Cardiac septum (tissue), 1 donor: ENCODE data around the gene METTL3. TPM values are rescaled to one million over a fixed set of nuclear protein-coding genes. Genes with fewer than 3 reads are reported as not detected.
"Not testable (repeated sequence)": the region's sequence is repeated elsewhere in the genome, so short reads cannot be mapped to it uniquely, and the experiment has no call there.

Experiments used
- DNase-seq: peaks from one replicate; pipeline ENCODE4 v3.0.0-alpha.2; 2020; ENCODE audit warnings: low spot score
- intact Hi-C: fragments of 100-400 bp; cut with DNase I; formaldehyde crosslinking; loops from one replicate; pipeline ENCODE4 v1.14.0; 2022
- long read RNA-seq: library from polyadenylated mRNA; unstranded; transcript quantifications from one replicate; pipeline ENCODE4 v2.0.0, GENCODE V29; 2021
- total RNA-seq: library from RNA; stranded (reverse); fragmentation: NEBNext Ultra II Directional; extraction: Animal tissue kit (Norgen Biotek cat#: 25700); gene quantifications from one replicate; pipeline ENCODE4 v1.2.1, GENCODE V29; 2021
- donor health status: DM: no; HTN: no; CAD: no.

Gene METTL3
- total RNA-seq = 28.1 TPM
- long read RNA-seq, transcript METTL3-201 (11 exons, 2,015 nt) = major isoform, 28 of 55 reads
- long read RNA-seq, partial matches to known transcripts = 6 of 55 reads
- long read RNA-seq, other reads (novel, unspliced or antisense) = 19 of 55 reads

DNA sequence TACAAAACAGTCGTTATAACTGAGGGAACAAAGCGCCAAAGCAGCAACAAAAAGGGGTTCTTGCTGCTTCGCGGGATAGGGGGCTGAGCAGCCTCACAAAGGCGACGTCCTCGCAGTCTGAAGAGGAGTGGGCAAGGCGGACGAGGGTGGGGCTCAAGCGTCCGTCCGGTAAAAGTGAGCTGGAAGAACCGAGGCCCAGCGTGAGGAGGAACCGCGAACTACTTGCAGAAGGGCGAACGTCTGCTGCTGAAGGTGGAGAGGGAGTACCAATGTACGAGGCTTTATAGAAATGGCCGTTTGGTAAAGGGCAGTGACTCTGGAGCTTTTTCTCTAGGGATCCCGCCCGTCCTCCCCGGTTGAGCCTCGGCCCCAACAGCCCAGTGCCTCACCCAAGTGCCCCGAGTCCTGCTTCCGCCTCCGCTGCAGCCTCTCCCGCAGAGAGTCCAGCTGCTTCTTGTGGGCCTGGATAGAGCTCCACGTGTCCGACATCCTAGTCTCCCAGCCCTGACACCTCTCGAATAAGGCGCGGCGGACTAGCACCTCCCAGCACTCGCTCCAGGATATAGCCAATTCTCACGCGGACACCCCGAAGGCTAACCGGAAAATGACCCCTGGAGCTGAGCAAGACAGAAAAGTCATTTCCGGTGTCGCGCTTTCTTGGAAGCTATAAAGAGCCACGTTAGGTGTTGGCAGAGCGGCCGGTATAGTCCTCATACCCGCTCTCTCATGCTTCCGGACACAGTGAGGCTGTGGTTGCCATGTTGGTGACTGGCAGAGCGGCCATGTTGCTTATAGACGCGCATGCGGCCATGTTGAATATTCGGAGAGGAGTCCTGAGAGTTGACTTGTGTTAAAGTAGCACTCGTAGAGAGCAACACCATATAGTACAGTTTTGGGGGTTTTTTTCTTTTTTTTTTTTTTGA is at the start of gene METTL3:
TSS of gene METTL3 (minus strand) at position 606 of the 923 bp plus-strand sequence. CDS start at position 489, 117 bp downstream.
- peak; percentile 98 for DNase-seq

DNA sequence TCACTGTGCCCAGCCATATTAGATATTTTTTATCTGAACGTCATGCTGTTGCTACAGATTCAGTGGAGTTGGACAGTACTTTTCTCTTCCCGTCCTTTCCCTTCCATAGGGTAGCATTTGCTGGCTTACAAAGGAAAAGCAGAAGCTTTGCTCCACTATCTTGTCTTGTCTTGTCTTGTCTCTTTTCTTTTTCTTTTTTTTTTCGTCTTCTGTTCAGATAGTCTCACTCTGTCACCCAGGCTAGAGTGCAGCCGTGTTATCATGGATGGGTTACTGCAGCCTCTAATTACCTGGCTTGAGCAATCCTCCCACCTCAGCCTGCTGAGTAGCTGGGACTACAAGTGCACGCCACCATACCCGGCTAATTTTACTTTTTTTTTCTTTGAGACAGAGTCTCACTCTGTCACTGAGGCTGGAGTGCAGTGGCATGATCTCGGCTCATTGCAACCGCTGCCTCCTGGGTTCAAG is 47.6 kb upstream of the METTL3 start:
- intact Hi-C loops = loop anchor here (5.0 kb wide), 1 partner anchor 56 kb away; no protein-coding TSS in a partner anchor
- DNase-seq = no peak

More for the DNA sequence above, at the start of gene METTL3:
- intact Hi-C loops = loop anchor here (5.0 kb wide), 1 partner anchor 34 kb away; the partner anchor contains the start of genes RAB2B and TOX4

DNA sequence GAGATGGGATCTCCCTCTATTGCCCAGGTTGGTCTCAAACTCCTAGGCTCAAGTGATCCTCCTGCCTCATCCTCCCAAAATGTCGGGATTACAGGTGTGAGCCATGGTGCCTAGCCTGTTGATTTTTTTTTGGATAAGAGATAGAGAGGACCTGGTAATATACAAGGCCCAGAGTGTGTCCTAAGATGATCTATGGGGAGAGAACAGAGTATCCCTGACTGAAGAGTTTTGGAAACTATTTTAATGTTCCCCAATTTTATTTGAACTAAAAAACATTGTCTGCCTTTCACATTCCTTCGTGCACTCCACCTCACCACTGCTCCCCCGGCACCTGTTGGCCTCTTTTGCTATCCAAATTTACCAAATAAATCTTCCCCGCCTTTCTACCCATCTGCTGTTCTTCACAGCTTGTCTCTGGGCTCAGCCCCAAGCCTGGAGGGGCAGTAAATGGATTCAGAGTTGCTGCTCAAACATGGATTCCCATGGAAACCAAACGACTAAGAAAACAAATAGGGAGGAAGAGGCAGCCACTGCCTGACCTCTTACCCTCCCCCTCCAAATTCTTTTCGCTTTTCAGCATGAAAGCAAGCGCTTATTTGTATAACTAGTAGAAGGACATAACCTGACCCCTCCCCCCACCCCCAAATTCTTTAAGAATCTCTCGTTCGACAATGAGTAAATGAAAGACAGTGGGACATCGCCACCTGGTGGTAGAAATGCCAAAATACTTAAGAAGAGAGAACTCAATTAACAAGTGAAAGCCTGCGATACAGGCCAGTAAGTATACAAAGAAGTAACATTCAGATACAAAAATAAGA is 46.2 kb upstream of the METTL3 start:
- no peak for DNase-seq
- intact Hi-C loops = loop anchor here (2.0 to 5.0 kb wide), 2 partner anchors 55 to 100 kb away; partner anchors contain the start of gene CHD8

DNA sequence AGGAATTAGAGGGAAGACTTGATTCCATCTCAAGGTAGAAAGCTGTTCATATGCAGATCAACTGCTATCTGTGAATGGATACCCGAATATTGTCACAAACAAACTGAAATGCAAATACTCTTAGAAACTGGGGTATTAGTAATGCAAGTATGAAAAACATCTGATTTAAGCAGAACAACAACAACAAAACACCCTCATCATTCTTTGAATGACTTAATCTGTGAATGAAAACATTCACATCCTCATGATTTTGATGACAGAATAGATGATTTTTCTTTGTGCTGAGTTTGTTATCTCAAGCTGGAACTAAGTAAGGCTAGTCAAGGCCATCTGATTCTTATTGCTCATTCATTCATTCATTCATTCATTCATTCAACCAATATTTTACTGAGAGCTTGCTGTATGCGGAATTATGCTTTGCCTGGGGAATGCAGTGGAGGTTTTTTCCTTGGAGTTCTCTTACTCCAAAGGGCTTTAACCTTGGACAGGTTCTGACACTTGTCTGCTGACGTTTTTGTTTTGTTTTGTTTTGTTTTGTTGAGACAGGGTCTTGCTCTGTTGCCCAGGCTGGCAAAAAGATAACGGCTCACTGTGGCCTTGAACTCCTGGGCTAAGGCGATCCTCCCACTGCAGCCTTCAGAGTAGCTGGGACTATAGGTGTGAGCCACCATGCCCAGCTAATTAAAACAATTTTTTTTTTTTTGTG is 45.4 kb upstream of the METTL3 start:
- DNase-seq = no peak
- intact Hi-C loops = loop anchor here (2.0 to 5.0 kb wide), 2 partner anchors 54 to 100 kb away; partner anchors contain the start of gene CHD8

DNA sequence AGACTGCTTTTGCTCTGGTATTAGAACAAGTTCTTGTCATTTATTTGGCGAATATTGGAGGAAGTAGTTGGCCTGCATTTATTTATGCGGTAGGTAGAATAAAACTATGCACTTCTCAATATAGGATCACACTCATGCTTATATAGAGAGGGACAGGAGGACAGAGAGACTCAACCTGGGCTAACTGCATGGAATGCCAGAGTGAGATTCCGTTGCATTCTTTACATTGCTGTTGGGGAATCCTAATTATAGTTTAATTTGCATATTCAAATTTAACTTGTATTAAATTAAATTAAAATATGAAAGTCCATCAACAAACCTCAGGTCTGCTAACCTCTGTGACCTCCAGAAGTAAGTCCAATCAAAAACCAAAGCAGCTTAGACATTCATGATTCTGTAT is 42.1 kb upstream of the METTL3 start:
- DNase-seq = no peak
- intact Hi-C loops = no loop called here

DNA sequence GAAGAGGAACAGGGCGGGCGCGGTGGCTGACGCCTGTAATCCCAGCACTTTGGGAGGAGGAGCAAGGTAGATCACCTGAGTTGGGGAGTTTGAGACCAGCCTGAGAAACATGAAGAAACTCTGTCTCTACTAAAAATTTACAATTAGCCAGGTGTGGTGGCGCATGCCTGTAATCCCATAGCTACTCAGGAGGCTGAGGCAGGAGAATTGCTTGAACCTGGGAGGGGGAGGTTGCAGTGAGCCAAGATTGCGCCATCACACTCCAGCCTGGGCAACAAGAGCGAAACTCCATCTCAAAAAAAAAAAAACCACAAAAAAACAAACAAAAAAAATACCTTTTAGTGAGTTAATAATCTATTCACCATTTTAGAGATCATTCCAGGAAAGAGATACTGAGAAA is 33.4 kb upstream of the METTL3 start:
- DNase-seq, intact Hi-C loops: not testable (repeated sequence)

DNA sequence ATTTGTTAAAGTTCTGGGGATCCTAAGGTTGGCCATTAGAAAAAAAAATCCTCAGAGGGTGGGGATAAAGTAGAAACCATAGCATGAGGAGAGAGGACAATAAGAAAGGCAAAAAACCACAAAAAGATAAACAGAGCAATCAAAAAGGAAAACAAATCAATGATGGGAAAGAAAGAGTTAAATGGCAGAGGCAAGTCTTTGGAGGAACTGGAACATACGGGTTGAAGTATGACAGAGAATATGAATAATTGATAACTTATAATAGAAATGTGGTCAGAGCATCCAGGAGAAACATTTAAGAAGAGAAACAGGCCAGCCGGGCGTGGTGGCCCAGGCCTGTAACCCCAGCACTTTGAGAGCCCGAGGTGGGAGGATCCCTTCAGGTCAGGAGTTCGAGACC is 32.8 kb upstream of the METTL3 start:
- intact Hi-C loops = no loop called here
- DNase-seq = no peak

DNA sequence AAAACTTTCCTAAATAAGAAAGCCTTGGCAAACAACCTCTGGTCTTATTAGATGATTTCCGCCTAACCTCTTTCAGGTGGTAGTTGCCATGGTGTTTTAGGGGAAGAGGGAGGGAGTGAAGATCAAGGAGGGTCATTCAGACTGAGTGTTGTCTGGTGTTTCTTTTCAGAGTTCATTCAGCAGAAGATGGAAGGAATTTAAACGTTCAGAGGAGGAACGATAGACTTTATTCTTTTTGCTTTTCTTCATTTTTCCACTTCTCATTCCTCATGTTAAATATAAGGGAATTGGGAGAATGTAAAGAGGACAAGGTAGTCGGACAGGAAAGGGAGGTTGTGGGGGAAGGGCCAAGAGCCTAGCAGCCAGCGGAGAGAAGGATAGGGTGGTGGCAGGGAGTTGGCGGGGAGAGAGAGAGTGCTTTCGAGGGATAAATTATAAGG is 32.4 kb upstream of the METTL3 start:
- no peak for DNase-seq
- intact Hi-C loops = no loop called here

DNA sequence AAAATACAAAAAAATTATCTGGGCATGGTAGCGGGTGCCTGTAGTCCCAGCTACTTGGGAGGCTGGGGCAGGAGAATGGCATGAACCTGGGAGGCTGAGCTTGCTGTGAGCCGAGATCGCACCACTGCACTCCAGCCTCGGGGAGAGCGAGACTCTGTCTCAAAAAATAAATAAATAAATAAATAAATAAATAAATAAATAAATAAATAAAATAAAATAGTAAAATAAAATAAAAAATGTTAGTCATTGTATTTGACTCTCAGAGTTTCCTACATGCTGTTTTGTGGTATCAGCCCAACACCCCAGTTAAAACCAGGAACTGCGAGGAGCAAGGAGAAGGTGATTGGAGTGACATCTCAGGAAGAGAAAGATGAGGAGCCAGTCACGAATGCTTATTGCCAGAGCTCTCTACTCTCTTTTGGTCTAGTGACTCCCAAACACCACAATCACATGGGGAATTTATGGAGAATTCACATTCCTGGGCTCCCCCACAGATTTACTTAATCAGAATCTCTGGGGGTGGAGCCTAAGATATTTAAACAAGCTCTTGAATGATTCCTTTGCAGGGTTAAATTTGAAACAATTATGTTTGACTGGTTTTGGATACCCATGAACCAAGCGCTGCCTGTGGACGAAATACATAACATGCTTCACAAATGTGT is 30.4 kb upstream of the METTL3 start:
- no peak for DNase-seq
- intact Hi-C loops = no loop called here

DNA sequence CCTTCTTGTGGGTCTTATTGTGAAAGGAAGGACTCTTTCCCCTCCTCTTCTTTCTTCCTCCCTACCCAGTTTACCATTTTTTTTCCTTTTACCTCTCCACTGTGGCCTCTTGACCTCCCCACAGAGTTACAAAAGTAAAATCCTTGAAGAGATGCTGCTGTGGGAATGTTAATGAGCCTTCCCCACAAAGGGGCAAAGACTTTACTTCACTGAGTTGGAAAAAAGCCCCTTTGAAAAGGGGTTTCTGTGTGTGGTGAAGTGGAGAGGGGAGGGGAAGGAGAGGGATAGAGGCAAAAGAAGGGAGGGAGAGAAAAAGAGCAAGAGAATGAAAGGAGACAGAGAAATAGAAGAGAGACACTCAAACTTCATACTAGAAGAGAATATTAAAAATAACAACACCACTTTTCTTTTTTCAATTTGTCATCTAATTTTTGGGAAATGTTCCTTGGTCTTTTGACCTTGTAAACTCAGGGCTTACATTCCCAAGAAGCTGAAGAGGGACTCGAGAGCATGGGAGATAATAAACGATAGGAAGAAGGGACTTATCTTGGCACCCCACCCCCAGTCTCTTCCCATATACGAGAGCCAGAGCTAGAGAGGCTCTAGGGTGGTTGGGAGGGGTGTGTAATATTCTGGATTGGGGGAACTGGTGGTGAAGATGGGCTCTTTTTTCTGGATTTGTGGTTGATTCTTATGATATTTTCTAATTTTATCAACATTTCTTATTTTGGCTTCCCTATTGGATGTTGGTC is 28.2 kb upstream of the METTL3 start:
- no peak for DNase-seq

DNA sequence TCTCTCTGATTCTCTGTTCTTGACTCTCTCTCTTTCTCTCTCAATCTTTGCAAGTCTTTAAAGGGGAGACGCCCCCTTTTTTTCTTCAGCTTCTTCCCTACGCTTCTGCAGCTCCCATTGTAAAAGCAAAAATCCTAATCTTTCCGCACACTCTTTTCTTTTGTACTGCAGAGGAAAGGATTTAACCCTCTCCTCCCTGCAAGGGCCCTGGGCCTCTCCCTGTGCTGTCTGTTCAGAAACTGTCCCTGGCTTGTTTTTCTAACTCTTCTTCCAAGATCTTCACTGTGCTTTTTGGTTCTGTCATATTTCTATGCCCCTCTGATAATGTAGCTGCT is 25.9 kb upstream of the METTL3 start:
- DNase-seq = no peak
- intact Hi-C loops = no loop called here

More for the DNA sequence above, 28.2 kb upstream of the METTL3 start:
- intact Hi-C loops = no loop called here

DNA sequence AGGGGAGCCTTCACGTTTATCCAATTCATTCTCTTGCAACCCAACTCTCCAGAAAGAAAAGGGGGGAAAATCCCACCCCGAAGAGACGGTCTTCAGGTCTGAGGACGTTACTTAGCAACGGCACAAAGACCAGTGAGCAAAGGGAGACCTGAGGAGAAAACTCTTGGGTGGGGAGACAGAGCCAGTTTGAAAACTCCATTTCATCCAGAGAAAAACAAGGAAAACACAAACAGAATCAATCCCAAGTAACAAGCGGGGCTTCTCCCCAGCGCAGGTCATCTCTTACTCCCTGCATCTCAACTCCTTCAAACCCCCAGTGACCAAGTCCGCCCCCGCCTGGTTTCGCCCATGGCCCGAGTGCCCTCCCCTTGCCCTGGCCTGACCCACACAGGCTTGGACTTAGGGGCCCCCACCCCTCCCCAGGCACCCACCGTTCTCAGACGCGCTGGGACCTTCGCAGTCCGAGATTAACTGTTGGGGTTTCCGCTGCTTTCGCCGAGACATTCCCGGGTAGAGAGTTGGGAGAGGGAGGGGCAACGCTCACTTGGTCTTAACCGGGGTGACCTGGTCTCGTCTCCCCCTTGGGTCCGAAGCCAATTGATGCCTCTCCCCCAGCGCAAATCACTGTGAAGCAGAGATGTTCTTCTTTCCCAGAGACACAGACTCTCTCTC is 25.4 kb upstream of the METTL3 start:
- intact Hi-C loops = no loop called here
- DNase-seq = no peak

DNA sequence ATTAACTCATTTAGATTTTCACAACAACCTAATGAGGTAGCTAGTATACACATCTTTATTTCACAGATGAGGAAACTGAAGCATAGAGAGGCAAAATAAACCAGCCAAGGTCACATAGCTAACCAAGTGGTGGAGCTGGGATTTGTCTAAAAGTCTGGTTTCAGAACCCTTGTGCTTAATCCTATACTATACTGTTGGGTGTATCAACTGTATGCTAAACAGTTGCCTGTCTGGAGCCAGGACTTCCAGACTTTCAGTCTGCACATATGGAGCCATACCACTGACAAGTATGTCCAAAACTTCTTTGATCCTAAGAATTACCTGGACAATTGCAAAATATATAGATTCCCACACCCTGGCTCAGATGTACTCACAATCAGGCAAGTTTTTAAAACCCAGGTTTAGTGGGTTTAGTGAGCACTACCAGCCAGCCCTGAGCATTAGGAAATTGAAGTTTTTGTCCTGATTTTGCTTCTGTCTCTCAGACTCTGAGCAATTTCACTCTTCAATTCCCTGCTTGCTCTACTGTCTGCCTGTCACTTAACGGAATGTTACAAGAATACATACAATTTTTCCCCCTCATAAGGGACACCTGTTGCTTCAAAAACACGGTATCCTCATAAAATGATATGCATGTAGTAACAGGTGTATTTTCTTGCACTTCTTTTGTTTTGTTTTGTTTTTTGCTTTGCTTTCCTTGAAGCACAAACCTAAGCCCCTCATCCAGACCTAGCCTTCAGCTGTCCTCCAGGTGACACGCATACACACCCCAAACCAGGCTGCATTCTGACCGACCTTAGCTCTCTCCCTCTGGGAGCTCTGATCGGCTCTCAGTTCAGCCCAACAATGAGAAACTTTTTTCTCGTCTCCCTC is 24.6 kb upstream of the METTL3 start:
- intact Hi-C loops = no loop called here
- no peak for DNase-seq

DNA sequence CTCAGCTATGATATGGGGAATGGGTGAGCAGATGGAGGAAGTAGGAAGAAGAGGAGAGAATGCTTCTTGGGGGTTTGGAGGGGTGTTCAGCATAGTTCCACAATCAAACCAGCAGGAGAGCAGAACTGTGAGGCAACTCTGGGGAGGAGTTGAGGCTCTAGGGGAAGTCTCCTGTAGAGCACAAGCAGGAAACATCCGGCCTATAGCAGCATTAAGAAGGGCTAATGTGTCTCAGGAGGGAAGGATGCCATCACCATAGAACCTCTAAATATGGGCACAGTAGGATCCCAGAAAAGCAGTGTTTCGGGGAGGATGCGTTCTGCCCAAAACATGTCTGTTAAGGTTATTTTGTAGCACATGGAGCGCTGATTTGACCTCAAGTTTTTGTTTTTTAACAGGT is 23.4 kb upstream of the METTL3 start:
- no peak for DNase-seq
- intact Hi-C loops = no loop called here

DNA sequence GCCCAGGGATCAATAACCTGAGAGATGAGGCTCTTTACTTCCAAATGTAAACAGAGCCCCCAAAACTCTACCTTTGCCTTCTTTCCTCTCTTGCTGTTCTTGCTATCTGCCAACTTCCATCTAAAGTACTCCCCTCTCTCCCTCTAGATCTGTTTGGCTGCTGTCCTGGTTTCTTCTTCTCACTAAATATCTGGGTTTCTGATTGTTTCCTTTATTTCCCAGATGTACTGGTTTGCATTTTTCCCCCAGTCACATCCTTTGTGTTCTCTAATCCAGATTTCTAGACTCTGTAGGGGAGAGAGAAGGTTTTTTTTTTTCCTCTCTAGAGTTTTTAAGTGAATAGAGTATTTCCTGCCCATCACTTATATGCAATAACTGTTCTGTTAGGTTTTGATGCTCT is 22.2 kb upstream of the METTL3 start:
- DNase-seq = no peak
- intact Hi-C loops = no loop called here

DNA sequence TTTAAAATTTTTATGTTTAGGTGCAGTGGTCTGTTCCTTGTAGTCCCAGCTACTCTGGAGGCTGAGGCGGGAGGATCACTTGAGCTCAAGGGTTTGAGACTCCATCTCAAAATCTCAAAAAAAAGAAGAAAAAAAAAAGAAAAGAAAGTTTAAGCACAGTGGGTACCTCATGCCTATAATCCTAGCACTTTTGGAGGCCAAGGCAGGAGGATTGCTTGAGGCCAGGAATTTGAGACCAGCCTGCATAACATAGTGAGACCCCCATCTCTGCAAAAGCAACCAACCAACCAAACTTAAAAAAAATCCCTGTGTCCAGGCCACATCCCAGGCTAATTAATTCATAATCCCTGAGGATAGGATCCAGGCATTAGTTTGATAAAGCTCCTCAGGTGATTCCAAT is 18.4 kb upstream of the METTL3 start:
- intact Hi-C loops = no loop called here
- DNase-seq = no peak
